Large intestine (tissue), 3 donors: ENCODE data around the gene SNRPA. TPM values are rescaled to one million over a fixed set of nuclear protein-coding genes. Genes with fewer than 3 reads are reported as not detected.

Experiments
- DNase-seq, 2 donors: peaks; one replicate each; pipeline versions ENCODE4 v3.0.0 to v3.0.0-alpha.2; 2013
- H3K27ac ChIP-seq: one replicate; pipeline ENCODE4 v1.5.1; 2013; ENCODE audit warnings: low read length
- H3K27me3 ChIP-seq: 2 replicates; pipeline ENCODE4 v1.6.1; 2013; ENCODE audit warnings: low read length; ENCODE audit not compliant: control insufficient read depth, insufficient read depth
- H3K36me3 ChIP-seq: 2 replicates; pipeline ENCODE4 v1.6.1; 2013; ENCODE audit warnings: low read length; ENCODE audit not compliant: control insufficient read depth, insufficient read depth
- H3K4me1 ChIP-seq: one replicate; pipeline ENCODE4 v1.6.1; 2013; ENCODE audit warnings: low read length; ENCODE audit not compliant: control insufficient read depth, insufficient read depth
- H3K4me3 ChIP-seq: one replicate; pipeline ENCODE4 v1.5.1; 2013; ENCODE audit warnings: low read length
- H3K9me3 ChIP-seq: one replicate; pipeline ENCODE4 v1.6.1; 2013; ENCODE audit warnings: mild to moderate bottlenecking, low read depth, low read length, moderate library complexity; ENCODE audit not compliant: control insufficient read depth
- WGBS: methylation state at CpG from one replicate; pipeline ENCODE4 v1.1.5; 2013; ENCODE audit warnings: low lambda C conversion rate; ENCODE audit not compliant: insufficient coverage; 5-methylcytosine and 5-hydroxymethylcytosine counted together
- polyA plus RNA-seq: library from polyadenylated mRNA; unstranded; fragments of 120-200 nt; gene quantifications from one replicate; pipeline ENCODE4 v1.2.1, GENCODE V29; 2013

SNRPA gene
- polyA plus RNA-seq, 1 donor: 65.7 TPM

- Histone ChIP-seq H3K27ac (no peak overlapping the region), H3K36me3 (peaks cover 52% of the 10 kb centered on the region), H3K9me3 (no peaks in the 10 kb centered on the region), H3K27me3 (no peaks in the 10 kb centered on the region), H3K4me3 (no peak overlapping the region), H3K4me1 (peaks cover 5% of the 10 kb centered on the region)
- WGBS: 100% methylated on average over 1 of the region's 5 CpGs
- no peak for DNase-seq
Observed at GRCh38 chr19:40709817-40710216, 41.2 kb upstream of the SNRPA start.

- no peak for DNase-seq
- Histone ChIP-seq H3K36me3 (peaks cover 25% of the 10 kb centered on the region), H3K4me3 (no peak overlapping the region), H3K9me3 (no peaks in the 10 kb centered on the region), H3K27ac (peak overlapping the region; percentile 100), H3K27me3 (no peaks in the 10 kb centered on the region), H3K4me1 (peaks cover 16% of the 10 kb centered on the region)
- no CpG with 5 or more reads among the region's 11 CpGs for WGBS
Observed at GRCh38 chr19:40713939-40714338, 37.1 kb upstream of the SNRPA start.

DNA sequence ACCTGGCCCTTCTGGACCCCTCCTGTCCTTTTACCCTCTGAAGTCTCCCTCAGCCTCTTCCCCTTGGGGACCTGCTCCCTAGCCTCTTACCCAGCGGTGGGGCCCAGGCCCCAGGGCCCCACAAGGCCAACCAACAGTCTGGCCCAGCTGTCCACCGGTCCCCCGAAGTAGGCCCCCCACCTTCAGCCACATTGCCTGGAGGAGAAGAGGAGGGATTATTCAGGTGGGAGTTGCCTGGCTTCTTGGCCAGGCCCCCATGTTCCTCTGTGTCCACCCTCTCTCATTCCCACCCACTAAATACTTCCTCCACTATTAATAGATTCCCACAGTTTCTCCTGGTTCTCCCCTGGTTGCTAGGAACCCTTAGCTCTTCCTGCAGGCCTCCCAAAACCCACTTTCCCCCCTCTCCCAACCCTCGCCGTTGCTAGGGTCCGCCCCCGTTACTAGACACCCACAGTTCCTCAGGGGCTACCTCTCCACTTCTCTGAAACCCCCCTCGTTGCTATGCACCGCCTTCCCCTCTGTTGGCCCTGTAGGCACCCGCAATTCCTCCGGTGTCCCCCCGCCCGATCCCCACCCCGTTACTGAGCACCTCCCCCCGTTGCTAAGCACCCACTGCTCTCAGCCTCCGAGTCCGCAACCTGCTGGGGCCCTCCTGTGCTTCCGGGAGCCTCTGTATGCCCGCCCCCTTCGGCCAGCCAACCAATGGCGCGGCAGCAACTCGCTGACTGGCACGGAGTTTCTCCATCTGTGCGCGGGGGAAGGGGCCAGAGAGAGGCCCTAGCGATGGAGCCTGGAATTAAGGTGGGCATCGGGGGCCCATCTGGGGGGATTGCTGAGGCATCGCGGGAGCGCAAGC is 36.3 kb upstream of the SNRPA start:
- H3K27ac ChIP-seq: peak overlapping the region; percentile 100
- peaks cover 16% of the 10 kb centered on the region for H3K4me1 ChIP-seq
- peak; percentile 94 to 96 for DNase-seq

DNA sequence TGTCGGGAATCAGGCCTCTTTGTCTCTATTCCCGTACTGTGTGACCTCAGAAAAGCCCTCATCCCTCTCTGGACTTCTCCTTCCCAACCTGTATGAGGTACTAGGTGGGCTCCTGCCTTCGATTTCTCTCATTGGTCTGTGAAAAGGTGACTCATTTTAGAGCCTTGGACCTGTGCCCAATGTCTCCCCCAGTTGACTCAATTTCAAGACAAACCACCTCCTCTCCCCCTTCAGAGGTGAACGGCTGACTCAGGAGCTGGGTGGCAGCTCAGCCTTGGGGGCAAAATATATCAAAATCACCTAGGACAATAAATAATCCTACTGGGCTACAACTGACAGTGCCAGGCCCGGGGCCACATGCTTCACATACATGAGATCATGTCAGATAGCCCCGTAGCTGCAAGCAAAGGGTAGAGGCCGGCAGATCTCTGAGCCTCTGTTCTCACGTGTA is 34.9 kb upstream of the SNRPA start:
- Histone ChIP-seq H3K27me3 (no peaks in the 10 kb centered on the region), H3K4me1 (peaks cover 22% of the 10 kb centered on the region), H3K4me3 (peak overlapping the region; percentile 83), H3K36me3 (peaks cover 14% of the 10 kb centered on the region), H3K9me3 (no peaks in the 10 kb centered on the region), H3K27ac (peak overlapping the region; percentile 100)
- DNase-seq: no peak
- no CpG with 5 or more reads among the region's 8 CpGs for WGBS

More for the DNA sequence above, 36.3 kb upstream of the SNRPA start:
- peaks cover 19% of the 10 kb centered on the region for H3K36me3 ChIP-seq
- WGBS: no CpG with 5 or more reads among the region's 31 CpGs
- peak overlapping the region; percentile 83 for H3K4me3 ChIP-seq
- H3K27me3 ChIP-seq: no peaks in the 10 kb centered on the region
- H3K9me3 ChIP-seq: no peaks in the 10 kb centered on the region

DNA sequence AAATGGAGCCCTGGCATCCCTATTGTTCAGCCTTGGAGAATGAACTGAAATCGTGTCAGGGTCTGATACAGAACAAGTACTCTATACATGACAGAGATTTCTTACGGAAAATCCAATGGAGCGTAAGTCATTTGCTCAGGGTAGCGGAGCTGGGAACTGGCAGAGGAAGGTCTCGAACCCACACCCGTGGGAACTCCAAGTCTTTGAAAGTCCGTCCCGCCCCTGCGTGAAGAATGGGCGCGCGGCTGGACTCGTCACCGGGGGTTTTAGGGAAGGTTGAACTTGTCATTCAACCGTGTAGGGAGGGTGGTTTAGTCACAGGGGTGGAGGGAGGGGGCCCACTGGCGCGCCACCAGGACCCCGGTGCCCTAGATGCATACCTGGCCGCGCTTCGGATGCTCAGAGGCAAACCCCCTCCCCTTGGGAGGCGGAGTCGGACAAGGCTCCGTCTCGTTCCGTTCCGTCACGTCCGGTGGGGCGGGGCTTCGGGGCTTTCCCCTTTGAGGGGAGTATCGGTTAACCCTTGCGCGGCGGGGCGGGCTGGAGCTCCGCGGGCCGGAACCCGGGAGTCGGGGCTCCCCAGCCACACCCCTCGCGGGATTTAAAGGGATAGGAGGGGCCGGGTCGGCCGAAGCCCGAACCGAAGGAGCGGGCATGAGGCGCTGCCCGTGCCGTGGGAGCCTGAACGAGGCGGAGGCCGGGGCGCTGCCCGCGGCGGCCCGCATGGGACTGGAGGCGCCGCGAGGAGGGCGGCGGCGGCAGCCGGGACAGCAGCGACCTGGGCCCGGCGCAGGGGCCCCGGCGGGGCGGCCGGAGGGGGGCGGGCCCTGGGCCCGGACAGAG is 34.3 kb upstream of the SNRPA start, which contains the start of the genes COQ8B and ITPKC:
TSS of gene COQ8B (minus strand) at position 405 of the 843 bp plus-strand sequence. CDS start 2,254 bp downstream, outside the sequence.
TSS of gene ITPKC (plus strand) at position 631 of the 843 bp plus-strand sequence. CDS start at position 655, 24 bp downstream.
- H3K9me3 ChIP-seq: no peaks in the 10 kb centered on the region
- H3K4me1 ChIP-seq: peaks cover 24% of the 10 kb centered on the region
- peak; percentile 98 to 99 for DNase-seq
- H3K27me3 ChIP-seq: no peaks in the 10 kb centered on the region
- H3K4me3 ChIP-seq: peak within 1 kb of the TSS; percentile 83
- WGBS: no CpG with 5 or more reads among the region's 76 CpGs
- peaks cover 13% of the 10 kb centered on the region for H3K36me3 ChIP-seq
- H3K27ac ChIP-seq: peak within 1 kb of the TSS; percentile 100

- peaks cover 13% of the 10 kb centered on the region for H3K36me3 ChIP-seq
- DNase-seq: no peak
Observed at GRCh38 chr19:40717325-40717879, 33.6 kb upstream of the SNRPA start.

DNA sequence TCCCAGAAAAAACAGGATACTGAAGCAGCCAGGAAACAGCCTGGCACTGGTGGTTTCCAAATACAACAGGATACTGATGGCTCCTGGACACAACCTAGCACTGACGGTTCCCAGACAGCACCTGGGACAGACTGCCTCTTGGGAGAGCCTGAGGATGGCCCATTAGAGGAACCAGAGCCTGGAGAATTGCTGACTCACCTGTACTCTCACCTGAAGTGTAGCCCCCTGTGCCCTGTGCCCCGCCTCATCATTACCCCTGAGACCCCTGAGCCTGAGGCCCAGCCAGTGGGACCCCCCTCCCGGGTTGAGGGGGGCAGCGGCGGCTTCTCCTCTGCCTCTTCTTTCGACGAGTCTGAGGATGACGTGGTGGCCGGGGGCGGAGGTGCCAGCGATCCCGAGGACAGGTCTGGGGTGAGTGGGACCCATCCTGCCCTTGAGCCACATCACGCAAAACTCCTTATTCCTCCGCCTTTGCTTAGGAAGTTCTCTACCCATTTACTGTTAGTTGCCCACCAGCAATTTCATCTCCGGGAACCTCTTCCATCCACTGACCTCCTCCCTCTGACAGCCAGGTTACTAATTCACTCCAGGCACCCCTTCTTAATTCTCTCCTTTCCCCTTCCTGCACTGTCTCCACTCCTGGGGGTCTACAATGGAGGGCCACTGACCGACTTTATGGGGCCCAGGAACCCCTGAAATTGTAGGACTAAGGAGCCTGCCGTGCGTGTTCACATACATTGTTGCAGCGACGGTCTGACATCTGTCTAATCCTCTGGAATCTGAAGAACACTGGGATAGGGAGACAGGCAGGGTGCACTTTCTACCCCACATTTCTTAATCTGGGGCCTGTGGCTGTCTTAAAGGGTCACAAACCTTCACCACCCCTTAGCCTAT is 32.9 kb upstream of the SNRPA start:
- H3K36me3 ChIP-seq: peaks cover 13% of the 10 kb centered on the region

More at GRCh38 chr19:40717325-40717879, 33.6 kb upstream of the SNRPA start:
- Histone ChIP-seq H3K27ac (peak overlapping the region; percentile 100), H3K4me3 (peak overlapping the region; percentile 83), H3K9me3 (no peaks in the 10 kb centered on the region), H3K4me1 (peaks cover 24% of the 10 kb centered on the region), H3K27me3 (no peaks in the 10 kb centered on the region)
- WGBS: no CpG with 5 or more reads among the region's 20 CpGs

GRCh38 chr19:40718774-40719391 is 32.1 kb upstream of the SNRPA start:
- Histone ChIP-seq H3K4me3 (peak overlapping the region; percentile 83), H3K27ac (peak overlapping the region; percentile 100), H3K27me3 (no peaks in the 10 kb centered on the region), H3K9me3 (no peaks in the 10 kb centered on the region), H3K4me1 (peaks cover 24% of the 10 kb centered on the region), H3K36me3 (peaks cover 21% of the 10 kb centered on the region)
- no CpG with 5 or more reads among the region's 16 CpGs for WGBS
- DNase-seq: peak; percentile 95 to 98

More for the DNA sequence above, 32.9 kb upstream of the SNRPA start:
- peak overlapping the region; percentile 83 for H3K4me3 ChIP-seq
- no peaks in the 10 kb centered on the region for H3K27me3 ChIP-seq
- no peaks in the 10 kb centered on the region for H3K9me3 ChIP-seq
- H3K27ac ChIP-seq: peak overlapping the region; percentile 100
- peak; percentile 27 to 74 for DNase-seq
- WGBS: no CpG with 5 or more reads among the region's 20 CpGs
- peaks cover 24% of the 10 kb centered on the region for H3K4me1 ChIP-seq

- Histone ChIP-seq H3K27me3 (no peaks in the 10 kb centered on the region), H3K4me1 (peaks cover 21% of the 10 kb centered on the region), H3K36me3 (peaks cover 27% of the 10 kb centered on the region), H3K4me3 (peak overlapping the region; percentile 83), H3K9me3 (no peaks in the 10 kb centered on the region), H3K27ac (peak overlapping the region; percentile 100)
- no CpG with 5 or more reads among the region's 7 CpGs for WGBS
- peak; percentile 26 to 35 for DNase-seq
Observed at GRCh38 chr19:40719414-40719894, 31.5 kb upstream of the SNRPA start.
